Ascending aorta (tissue), 2 donors: ENCODE data around the gene IRF5. TPM values are rescaled to one million over a fixed set of nuclear protein-coding genes. Genes with fewer than 3 reads are reported as not detected.

Source experiments
- DNase-seq, 2 donors: peaks; one replicate each; pipeline ENCODE4 v3.0.0-alpha.2; 2019; ENCODE audit warnings: low spot score in 2 of 2
- H3K27ac ChIP-seq, 2 donors: fragments of 200-600 bp; sonication (generic); one replicate each; pipeline ENCODE4 v1.5.1; 2016 to 2017; ENCODE audit warnings: mild to moderate bottlenecking in 1 of 2
- H3K27me3 ChIP-seq: fragments of 200-600 bp; sonication (generic); one replicate; pipeline ENCODE4 v1.5.1; 2017
- H3K36me3 ChIP-seq, 2 donors: fragments of 200-600 bp; sonication (generic); one replicate each; pipeline ENCODE4 v1.5.1; 2016
- H3K4me1 ChIP-seq, 2 donors: fragments of 200-600 bp; sonication (generic); one replicate each; pipeline ENCODE4 v1.5.1; 2016 to 2017; ENCODE audit warnings: mild to moderate bottlenecking in 1 of 2
- H3K4me3 ChIP-seq, 2 donors: fragments of 200-600 bp; sonication (generic); one replicate each; pipeline ENCODE4 v1.5.1; 2016 to 2017; ENCODE audit warnings: mild to moderate bottlenecking in 1 of 2
- H3K9me3 ChIP-seq, 2 donors: fragments of 200-600 bp; sonication (generic); one replicate each; pipeline ENCODE4 v1.5.1; 2016
- CTCF ChIP-seq, 3 experiments: fragments of 200-600 bp in 2 of 3; fragments of 450-650 bp in 1 of 3; sonication (generic) in 2 of 3; IDR thresholded peaks; one replicate each; pipeline ENCODE4 v1.5.1; 2016 to 2019; ENCODE audit warnings: antibody characterized with exemption in 3 of 3, mild to moderate bottlenecking in 1 of 3, moderate library complexity in 1 of 3
- intact Hi-C: fragments of 100-400 bp; cut with DNase I; formaldehyde crosslinking; loops from one replicate; pipeline ENCODE4 v1.15.1; 2023
- total RNA-seq: library from RNA; depleted of rRNA; stranded (reverse); fragments of >200 nt; gene quantifications from one replicate; pipeline ENCODE4 v1.1.0, GENCODE V29; 2016

The IRF5 gene
- total RNA-seq, 1 donor from 2014 or later: not detected

GRCh38 chr7:128938544-128939074 is 882 bp downstream of the IRF5 start:
- intact Hi-C loops: no loop called here
- Histone ChIP-seq H3K4me3 (peak overlapping the region; percentile 56 to 95), H3K27ac (peak overlapping the region in 1 of 2 donors; percentile 28), H3K9me3 (no peaks in the 10 kb centered on the region), H3K36me3 (no peaks in the 10 kb centered on the region), H3K4me1 (peaks cover 4 to 8% of the 10 kb centered on the region in 2 donors), H3K27me3 (no peaks in the 10 kb centered on the region)
- DNase-seq: no peak
- no peak for TF ChIP-seq CTCF (IDR thresholded peaks at IDR 0.05)

- H3K4me3 ChIP-seq: peak overlapping the region; percentile 56 to 95
- no peaks in the 10 kb centered on the region for H3K9me3 ChIP-seq
- no peak overlapping the region for H3K27ac ChIP-seq
- H3K36me3 ChIP-seq: no peaks in the 10 kb centered on the region
- intact Hi-C loops: no loop called here
- DNase-seq: no peak
- H3K27me3 ChIP-seq: no peaks in the 10 kb centered on the region
- TF ChIP-seq CTCF (IDR thresholded peaks at IDR 0.05): no peak
- H3K4me1 ChIP-seq: peaks cover 4 to 8% of the 10 kb centered on the region in 2 donors
These were observed 1.5 kb downstream of the IRF5 start for GRCh38 chr7:128939075-128939860.

GRCh38 chr7:128939861-128940410 is 2.2 kb downstream of the IRF5 start:
- H3K4me3 ChIP-seq: peak overlapping the region in 1 of 2 donors; percentile 95
- H3K9me3 ChIP-seq: no peaks in the 10 kb centered on the region
- peaks cover 4 to 8% of the 10 kb centered on the region in 2 donors for H3K4me1 ChIP-seq
- intact Hi-C loops: no loop called here
- H3K27ac ChIP-seq: no peak overlapping the region
- H3K27me3 ChIP-seq: no peaks in the 10 kb centered on the region
- no peak for TF ChIP-seq CTCF (IDR thresholded peaks at IDR 0.05)
- H3K36me3 ChIP-seq: no peaks in the 10 kb centered on the region
- DNase-seq: no peak

- Histone ChIP-seq H3K4me3 (peak overlapping the region in 1 of 2 donors; percentile 9), H3K27ac (no peak overlapping the region), H3K36me3 (no peaks in the 10 kb centered on the region), H3K9me3 (no peaks in the 10 kb centered on the region), H3K4me1 (peaks cover 4 to 8% of the 10 kb centered on the region in 2 donors), H3K27me3 (no peaks in the 10 kb centered on the region)
- intact Hi-C loops: no loop called here
- TF ChIP-seq CTCF (IDR thresholded peaks at IDR 0.05): no peak
- DNase-seq: peak; percentile 30 to 78
These were observed 3.0 kb downstream of the IRF5 start for GRCh38 chr7:128940494-128941322.

GRCh38 chr7:128941323-128941890 is 3.7 kb downstream of the IRF5 start:
- DNase-seq: no peak
- TF ChIP-seq CTCF (IDR thresholded peaks at IDR 0.05): no peak
- H3K36me3 ChIP-seq: no peaks in the 10 kb centered on the region
- H3K27me3 ChIP-seq: no peaks in the 10 kb centered on the region
- no peaks in the 10 kb centered on the region for H3K9me3 ChIP-seq
- H3K4me1 ChIP-seq: peaks cover 4 to 8% of the 10 kb centered on the region in 2 donors
- intact Hi-C loops: no loop called here
- H3K27ac ChIP-seq: no peak overlapping the region
- no peak overlapping the region for H3K4me3 ChIP-seq
